HepG2 (cell line): ENCODE data around the gene CELA2B. TPM values are rescaled to one million over a fixed set of nuclear protein-coding genes. Genes with fewer than 3 reads are reported as not detected.

Source experiments
- ATAC-seq: fragments of 200-7000 bp; cut with Tn5 transposase; 3 replicates; pipeline ENCODE4 v1.9.1; 2020; ENCODE audit warnings: mild to moderate bottlenecking, moderate library complexity
- Bru-seq: library from RNA; stranded (reverse); fragments of 400-500 nt; gene quantifications from one replicate; lab custom pipeline; 2021; lab: Mats Ljungman, UMichigan
- BruChase-seq, 2 experiments: library from RNA; stranded (reverse); fragments of 400-500 nt; gene quantifications; one replicate each; lab custom pipeline; 2021; lab: Mats Ljungman, UMichigan
- BruUV-seq: library from RNA; stranded (reverse); fragments of 400-500 nt; replicated peaks from 2 replicates; lab custom pipeline; 2021; lab: Mats Ljungman, UMichigan
- CTCF ChIA-PET: fragments of 300-600 bp; formaldehyde crosslinking; extraction: SDS; loops from one replicate; lab custom pipeline; 2021; ENCODE audit warnings: low total read pairs, inconsistent platforms, low intra/inter-chr PET ratio; lab: Yijun Ruan, JAX
- POLR2A ChIA-PET: fragments of 350-600 bp; sonication (Branson Sonifier 250); formaldehyde crosslinking; loops from one replicate; lab custom pipeline; 2020; ENCODE audit warnings: antibody characterized with exemption, inconsistent platforms; lab: Yijun Ruan, JAX
- DNase-seq: peaks from one replicate; pipeline ENCODE4 v3.0.0-alpha.2; 2015; ENCODE audit warnings: low spot score
- FAIRE-seq: peaks from 3 replicates; lab custom pipeline; 2011; peaks lifted over from hg19 to GRCh38; lab: Jason Lieb, UNC
- H2AFZ ChIP-seq: one replicate; pipeline ENCODE4 v1.6.1; 2011; ENCODE audit warnings: low read length, inconsistent platforms
- H3K27ac ChIP-seq: fragments of 300-600 bp; 3 replicates; pipeline ENCODE4 v1.8.0; 2011; ENCODE audit warnings: mixed run types, mild to moderate bottlenecking, mixed read lengths, low read length, inconsistent platforms; ENCODE audit not compliant: insufficient read depth; ENCODE audit errors: extremely low read length
- H3K27me3 ChIP-seq, 2 experiments: fragments of 200-600 bp in 1 of 2; 2 replicates in 1 of 2; 3 replicates in 1 of 2; pipeline versions ENCODE4 v1.6.0 to v1.8.0; 2011; ENCODE audit warnings: low read length in 2 of 2, mild to moderate bottlenecking in 2 of 2, moderate library complexity in 2 of 2, inconsistent platforms in 1 of 2; ENCODE audit not compliant: insufficient read depth in 2 of 2, control insufficient read depth in 1 of 2
- H3K36me3 ChIP-seq, 2 experiments: fragments of 200-600 bp in 1 of 2; replicated peaks in 1 of 2; 2 replicates in 1 of 2; 3 replicates in 1 of 2; pipeline versions ENCODE4 v1.5.1 to v1.8.0; 2011; ENCODE audit warnings: low read length in 2 of 2, inconsistent platforms in 1 of 2; ENCODE audit not compliant: insufficient read depth in 2 of 2, control insufficient read depth in 1 of 2
- H3K4me1 ChIP-seq: 2 replicates; pipeline ENCODE4 v1.5.1; 2012; ENCODE audit warnings: low read length, inconsistent platforms; ENCODE audit not compliant: insufficient read depth
- H3K4me2 ChIP-seq: 2 replicates; pipeline ENCODE4 v1.6.0; 2011; ENCODE audit warnings: low read depth, low read length, inconsistent platforms
- H3K4me3 ChIP-seq, 3 experiments: fragments of 200-600 bp in 1 of 3; sonication (generic), shearing (Covaris generic) in 1 of 3; replicated peaks in 1 of 3; 2 replicates each; pipeline ENCODE4 v1.5.1; 2011 to 2016; ENCODE audit warnings: low read length in 3 of 3, inconsistent platforms in 2 of 3, low read depth in 2 of 3, mild to moderate bottlenecking in 2 of 3, control low read depth in 1 of 3, mixed read lengths in 1 of 3; ENCODE audit not compliant: insufficient read depth in 1 of 3
- H3K79me2 ChIP-seq: one replicate; pipeline ENCODE4 v1.6.1; 2011; ENCODE audit warnings: low read length, inconsistent platforms; ENCODE audit not compliant: insufficient read depth
- H3K9ac ChIP-seq: 2 replicates; pipeline ENCODE4 v1.6.0; 2011; ENCODE audit warnings: mild to moderate bottlenecking, low read depth, low read length, inconsistent platforms; ENCODE audit not compliant: insufficient read depth
- H3K9me3 ChIP-seq: 2 replicates; pipeline ENCODE4 v1.5.1; 2012; ENCODE audit warnings: mild to moderate bottlenecking, low read length
- H4K20me1 ChIP-seq: 2 replicates; pipeline ENCODE4 v1.6.0; 2011; ENCODE audit warnings: inconsistent platforms, mild to moderate bottlenecking, low read length, moderate library complexity; ENCODE audit not compliant: insufficient read depth
- HNRNPK ChIP-seq: fragments of 200-400 bp; formaldehyde crosslinking; IDR thresholded peaks from 2 replicates; pipeline ENCODE4 v1.6.1; 2018; ENCODE audit warnings: low read length, low read depth, moderate library complexity, mild to moderate bottlenecking; ENCODE audit not compliant: poor library complexity, severe bottlenecking
- ONECUT2 ChIP-seq: sonication (generic); formaldehyde crosslinking; IDR thresholded peaks from 2 replicates; pipeline ENCODE4 v1.4.0; 2020; ENCODE audit warnings: missing genetic modification reagents
- ZBTB7A ChIP-seq: sonication (generic); formaldehyde crosslinking; IDR thresholded peaks from 2 replicates; pipeline ENCODE4 v1.8.0; 2022; ENCODE audit warnings: mild to moderate bottlenecking, missing genetic modification reagents
- WGBS: methylation state at CpG from one replicate; pipeline ENCODE4 v1.1.6; 2017; ENCODE audit warnings: low lambda C conversion rate; 5-methylcytosine and 5-hydroxymethylcytosine counted together
- in situ Hi-C: cut with HindIII; loops from 2 replicates; pipeline ENCODE4 v1.10.0; 2017; ENCODE audit warnings: low pct_unique_long_range_greater_than_20kb; ENCODE audit not compliant: extremely low pct_ligation_motif_present
- intact Hi-C: fragments of 100-400 bp; cut with micrococcal nuclease; formaldehyde crosslinking; loops from one replicate; pipeline ENCODE4 v1.10.0; 2022; ENCODE audit not compliant: unreplicated experiment
- long read RNA-seq, 2 experiments: library from RNA in 1 of 2; library from polyadenylated mRNA in 1 of 2; stranded (forward) in 1 of 2; unstranded in 1 of 2; transcript quantifications; one replicate each; pipeline ENCODE4 v2.0.0, GENCODE V29; 2019 to 2022
- polyA minus RNA-seq, 3 experiments: library from RNA; depleted of rRNA, polyadenylated mRNA; stranded (reverse); fragments of >200 nt; gene quantifications; 2 replicates each; pipeline ENCODE4 v1.2.3, GENCODE V29; 2011; ENCODE audit warnings: low replicate concordance in 1 of 3
- polyA plus RNA-seq, 8 experiments: library from polyadenylated mRNA; depleted of rRNA in 3 of 8; stranded (reverse) in 7 of 8; unstranded in 1 of 8; fragments of >200 nt; fragmentation: Illumina TruSeq in 4 of 8; extraction: Trizol in 4 of 8; gene quantifications; 2 replicates each; pipeline versions ENCODE4 v1.2.1 to v1.2.3, GENCODE V29; 2011 to 2016; ENCODE audit warnings: low read depth in 4 of 8, missing spikeins in 1 of 8, mixed read lengths in 1 of 8; ENCODE audit not compliant: insufficient read depth in 1 of 8
- total RNA-seq, 5 experiments: library from RNA; depleted of rRNA; stranded (reverse); fragments of >200 nt; fragmentation: Illumina TruSeq; extraction: Trizol; gene quantifications; 2 replicates each; pipeline ENCODE4 v1.2.3, GENCODE V29; 2016; ENCODE audit warnings: low read depth in 1 of 5
- TF ChIP-seq, protein P1 (sequence below): sonication (generic); formaldehyde crosslinking; IDR thresholded peaks from 2 replicates; pipeline ENCODE4 v1.5.0; 2020; ENCODE audit warnings: mild to moderate bottlenecking, missing genetic modification reagents
- TF ChIP-seq, protein P2 (sequence below): sonication (generic); formaldehyde crosslinking; IDR thresholded peaks from 2 replicates; pipeline ENCODE4 v1.4.0; 2020; ENCODE audit warnings: mild to moderate bottlenecking, low read depth, missing genetic modification reagents
- TF ChIP-seq, protein P3 (sequence below): IDR thresholded peaks from 2 replicates; pipeline ENCODE4 v1.6.1; 2016; ENCODE audit warnings: control low read depth
- TF ChIP-seq, protein P4 (sequence below): sonication (generic); formaldehyde crosslinking; IDR thresholded peaks from 2 replicates; pipeline ENCODE4 v1.4.0; 2020; ENCODE audit warnings: missing genetic modification reagents, borderline replicate concordance

CELA2B gene
- total RNA-seq (2016; rRNA removed; fragmentation: Illumina TruSeq; extraction: Trizol): not detected in 2 replicates
- not detected in 2 replicates for total RNA-seq (2016; cell fraction: cytosol; rRNA removed; fragmentation: Illumina TruSeq; extraction: Trizol; ENCODE audit: low read depth)
- not detected in 2 replicates for total RNA-seq (2016; cell fraction: insoluble cytoplasmic fraction; rRNA removed; fragmentation: Illumina TruSeq; extraction: Trizol)
- total RNA-seq (2016; cell fraction: membrane; rRNA removed; fragmentation: Illumina TruSeq; extraction: Trizol): not detected in 2 replicates
- not detected in 2 replicates for total RNA-seq (2016; cell fraction: nucleus; rRNA removed; fragmentation: Illumina TruSeq; extraction: Trizol)
- not detected in 2 replicates for polyA plus RNA-seq (2011; rRNA removed)
- not detected in 2 replicates for polyA plus RNA-seq (2011; cell fraction: cytosol; rRNA removed)
- polyA plus RNA-seq (2011; cell fraction: nucleus; rRNA removed): not detected in 2 replicates
- polyA plus RNA-seq (2012): not detected in 2 replicates
- not detected in 2 replicates for polyA plus RNA-seq (2016; cell fraction: cytosol; fragmentation: Illumina TruSeq; extraction: Trizol; ENCODE audit: low read depth)
- polyA plus RNA-seq (2016; cell fraction: insoluble cytoplasmic fraction; fragmentation: Illumina TruSeq; extraction: Trizol; ENCODE audit: low read depth): not detected in 2 replicates
- polyA plus RNA-seq (2016; cell fraction: membrane; fragmentation: Illumina TruSeq; extraction: Trizol; ENCODE audit: low read depth): not detected in 2 replicates
- polyA plus RNA-seq (2016; cell fraction: nucleus; fragmentation: Illumina TruSeq; extraction: Trizol; ENCODE audit: insufficient read depth, low read depth): not detected in 2 replicates
- polyA minus RNA-seq (2011; rRNA and poly(A)+ RNA removed; ENCODE audit: low replicate concordance): not detected in 2 replicates
- polyA minus RNA-seq (2011; cell fraction: cytosol; rRNA and poly(A)+ RNA removed): not detected in 2 replicates
- polyA minus RNA-seq (2011; cell fraction: nucleus; rRNA and poly(A)+ RNA removed): not detected in 2 replicates
- Bru-seq, nascent RNA: not detected
- BruChase-seq, experiment 1, labeled RNA remaining after a 6-hour chase: not detected
- BruChase-seq, experiment 2, labeled RNA remaining after a 2-hour chase: not detected
- long read RNA-seq, experiment 1: 0 reads
- long read RNA-seq, experiment 2: 0 reads

DNA sequence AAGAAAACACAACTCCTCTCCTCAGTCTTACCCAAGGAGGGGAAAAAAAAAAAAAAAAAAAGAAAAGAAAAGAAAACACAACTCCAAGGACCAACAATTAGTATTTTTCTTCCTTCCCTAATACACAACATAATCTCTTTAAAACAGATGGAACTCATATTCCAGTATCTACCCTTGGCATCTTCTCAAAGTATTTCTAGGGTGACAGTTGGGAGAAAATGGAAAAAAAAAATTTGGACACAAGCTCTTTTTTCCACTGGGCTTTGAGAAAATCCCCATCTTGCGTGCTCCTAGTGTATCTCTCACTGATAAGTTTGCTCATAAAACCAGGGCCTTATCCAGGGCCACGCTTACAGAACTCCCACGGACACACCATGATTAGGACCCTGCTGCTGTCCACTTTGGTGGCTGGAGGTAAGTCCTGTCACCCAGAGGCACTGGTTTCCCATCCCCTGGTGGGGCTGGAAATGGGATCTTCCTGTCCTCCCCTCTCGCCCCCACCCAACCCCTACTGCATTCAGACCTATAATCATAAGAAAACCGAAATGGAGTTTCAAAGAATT is at the start of gene CELA2B:
TSS of gene CELA2B (plus strand) at position 353 of the 563 bp plus-strand sequence. CDS start at position 375, 22 bp downstream.
- ATAC-seq (no peak), DNase-seq (no peak), FAIRE-seq (no peak)
- WGBS: 29% methylated on average over 3 of the region's 5 CpGs
- Histone ChIP-seq H3K27me3 (no peaks in the 10 kb centered on the region; a peak in 2 of 5 replicates), H3K9me3 (no peaks in the 10 kb centered on the region), H3K36me3 (no peaks in the 10 kb centered on the region), H2AFZ (no peak within 1 kb of the TSS), H3K9ac (no peak within 1 kb of the TSS), H3K4me3 (no peak within 1 kb of the TSS), H4K20me1 (no peaks in the 10 kb centered on the region), H3K4me1 (no peaks in the 10 kb centered on the region), H3K4me2 (no peak within 1 kb of the TSS), H3K79me2 (no peaks in the 10 kb centered on the region), H3K27ac (no peak within 1 kb of the TSS)
- no peak for TF ChIP-seq ONECUT2
- TF ChIP-seq, protein P1, sequence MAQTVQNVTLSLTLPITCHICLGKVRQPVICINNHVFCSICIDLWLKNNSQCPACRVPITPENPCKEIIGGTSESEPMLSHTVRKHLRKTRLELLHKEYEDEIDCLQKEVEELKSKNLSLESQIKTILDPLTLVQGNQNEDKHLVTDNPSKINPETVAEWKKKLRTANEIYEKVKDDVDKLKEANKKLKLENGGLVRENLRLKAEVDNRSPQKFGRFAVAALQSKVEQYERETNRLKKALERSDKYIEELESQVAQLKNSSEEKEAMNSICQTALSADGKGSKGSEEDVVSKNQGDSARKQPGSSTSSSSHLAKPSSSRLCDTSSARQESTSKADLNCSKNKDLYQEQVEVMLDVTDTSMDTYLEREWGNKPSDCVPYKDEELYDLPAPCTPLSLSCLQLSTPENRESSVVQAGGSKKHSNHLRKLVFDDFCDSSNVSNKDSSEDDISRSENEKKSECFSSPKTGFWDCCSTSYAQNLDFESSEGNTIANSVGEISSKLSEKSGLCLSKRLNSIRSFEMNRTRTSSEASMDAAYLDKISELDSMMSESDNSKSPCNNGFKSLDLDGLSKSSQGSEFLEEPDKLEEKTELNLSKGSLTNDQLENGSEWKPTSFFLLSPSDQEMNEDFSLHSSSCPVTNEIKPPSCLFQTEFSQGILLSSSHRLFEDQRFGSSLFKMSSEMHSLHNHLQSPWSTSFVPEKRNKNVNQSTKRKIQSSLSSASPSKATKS: no peak
- no peak for TF ChIP-seq HNRNPK
- TF ChIP-seq, protein P2, sequence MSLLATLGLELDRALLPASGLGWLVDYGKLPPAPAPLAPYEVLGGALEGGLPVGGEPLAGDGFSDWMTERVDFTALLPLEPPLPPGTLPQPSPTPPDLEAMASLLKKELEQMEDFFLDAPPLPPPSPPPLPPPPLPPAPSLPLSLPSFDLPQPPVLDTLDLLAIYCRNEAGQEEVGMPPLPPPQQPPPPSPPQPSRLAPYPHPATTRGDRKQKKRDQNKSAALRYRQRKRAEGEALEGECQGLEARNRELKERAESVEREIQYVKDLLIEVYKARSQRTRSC: no peak
- TF ChIP-seq, protein P3, sequence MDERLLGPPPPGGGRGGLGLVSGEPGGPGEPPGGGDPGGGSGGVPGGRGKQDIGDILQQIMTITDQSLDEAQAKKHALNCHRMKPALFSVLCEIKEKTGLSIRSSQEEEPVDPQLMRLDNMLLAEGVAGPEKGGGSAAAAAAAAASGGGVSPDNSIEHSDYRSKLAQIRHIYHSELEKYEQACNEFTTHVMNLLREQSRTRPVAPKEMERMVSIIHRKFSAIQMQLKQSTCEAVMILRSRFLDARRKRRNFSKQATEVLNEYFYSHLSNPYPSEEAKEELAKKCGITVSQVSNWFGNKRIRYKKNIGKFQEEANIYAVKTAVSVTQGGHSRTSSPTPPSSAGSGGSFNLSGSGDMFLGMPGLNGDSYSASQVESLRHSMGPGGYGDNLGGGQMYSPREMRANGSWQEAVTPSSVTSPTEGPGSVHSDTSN: no peak
- no peak for TF ChIP-seq ZBTB7A (CRISPR knock-in tag)
- TF ChIP-seq, protein P4, sequence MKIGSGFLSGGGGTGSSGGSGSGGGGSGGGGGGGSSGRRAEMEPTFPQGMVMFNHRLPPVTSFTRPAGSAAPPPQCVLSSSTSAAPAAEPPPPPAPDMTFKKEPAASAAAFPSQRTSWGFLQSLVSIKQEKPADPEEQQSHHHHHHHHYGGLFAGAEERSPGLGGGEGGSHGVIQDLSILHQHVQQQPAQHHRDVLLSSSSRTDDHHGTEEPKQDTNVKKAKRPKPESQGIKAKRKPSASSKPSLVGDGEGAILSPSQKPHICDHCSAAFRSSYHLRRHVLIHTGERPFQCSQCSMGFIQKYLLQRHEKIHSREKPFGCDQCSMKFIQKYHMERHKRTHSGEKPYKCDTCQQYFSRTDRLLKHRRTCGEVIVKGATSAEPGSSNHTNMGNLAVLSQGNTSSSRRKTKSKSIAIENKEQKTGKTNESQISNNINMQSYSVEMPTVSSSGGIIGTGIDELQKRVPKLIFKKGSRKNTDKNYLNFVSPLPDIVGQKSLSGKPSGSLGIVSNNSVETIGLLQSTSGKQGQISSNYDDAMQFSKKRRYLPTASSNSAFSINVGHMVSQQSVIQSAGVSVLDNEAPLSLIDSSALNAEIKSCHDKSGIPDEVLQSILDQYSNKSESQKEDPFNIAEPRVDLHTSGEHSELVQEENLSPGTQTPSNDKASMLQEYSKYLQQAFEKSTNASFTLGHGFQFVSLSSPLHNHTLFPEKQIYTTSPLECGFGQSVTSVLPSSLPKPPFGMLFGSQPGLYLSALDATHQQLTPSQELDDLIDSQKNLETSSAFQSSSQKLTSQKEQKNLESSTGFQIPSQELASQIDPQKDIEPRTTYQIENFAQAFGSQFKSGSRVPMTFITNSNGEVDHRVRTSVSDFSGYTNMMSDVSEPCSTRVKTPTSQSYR (CRISPR knock-in tag): no peak
- intact Hi-C loops (no loop called here), in situ Hi-C loops (no loop called here)
- no TSS peak for BruUV-seq
- POLR2A ChIA-PET: no interaction called here
- CTCF ChIA-PET: no interaction called here
